ENCODE results near the gene ARHGAP4.

Gene ARHGAP4

DNA sequence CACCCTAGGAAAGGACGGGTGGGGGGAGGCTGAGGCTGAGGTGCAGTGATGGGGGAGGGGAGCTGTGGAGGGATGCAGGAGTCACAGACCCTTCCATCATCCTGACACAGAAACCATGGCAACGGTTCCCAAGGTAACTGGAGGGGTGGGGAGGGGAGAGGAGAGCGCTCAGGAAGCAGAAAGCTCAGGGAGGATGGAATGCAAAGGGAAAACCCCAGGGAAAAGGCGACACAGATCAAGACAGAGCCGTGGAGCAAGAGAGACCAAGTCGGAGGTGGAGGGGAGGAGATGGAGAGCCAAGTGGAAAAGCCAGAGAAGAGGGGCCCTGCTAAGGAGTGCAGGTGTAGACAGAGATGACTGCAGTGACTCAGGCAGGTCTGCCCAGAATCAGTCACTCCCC, 54.6 kb downstream of the ARHGAP4 start:
- H3K79me2 ChIP-seq (ENCODE audit: insufficient read depth, low read length), result no peaks in the 10 kb centered on the region

DNA sequence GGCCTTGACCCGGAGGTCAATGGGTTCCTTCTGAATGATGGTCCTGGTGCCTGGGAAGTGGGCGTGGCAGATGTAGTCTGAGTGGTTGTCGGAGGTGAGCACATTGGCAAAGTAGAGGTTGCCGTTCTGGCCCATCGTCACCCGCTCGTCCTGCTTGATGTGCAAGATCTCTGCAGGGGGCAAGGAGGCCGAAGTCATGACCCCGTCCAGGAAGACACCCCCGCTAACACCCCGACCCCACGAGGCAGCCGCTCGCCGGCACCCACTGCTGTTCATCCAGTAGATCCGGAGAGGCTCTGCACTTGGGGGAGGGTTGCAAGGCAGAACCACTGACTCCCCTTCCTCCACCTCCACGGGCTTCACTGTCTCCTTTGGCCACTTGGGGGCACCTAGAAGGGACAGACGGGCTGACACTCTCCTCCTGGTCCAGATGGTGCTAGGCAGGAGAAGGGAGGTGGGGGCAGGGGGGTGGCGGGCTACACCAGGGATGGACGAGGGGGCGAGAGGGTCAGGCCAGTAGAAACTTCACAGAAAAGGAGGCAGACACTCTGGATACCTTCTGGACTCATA, 55.2 kb downstream of the ARHGAP4 start:
- TF ChIP-seq, protein P1, sequence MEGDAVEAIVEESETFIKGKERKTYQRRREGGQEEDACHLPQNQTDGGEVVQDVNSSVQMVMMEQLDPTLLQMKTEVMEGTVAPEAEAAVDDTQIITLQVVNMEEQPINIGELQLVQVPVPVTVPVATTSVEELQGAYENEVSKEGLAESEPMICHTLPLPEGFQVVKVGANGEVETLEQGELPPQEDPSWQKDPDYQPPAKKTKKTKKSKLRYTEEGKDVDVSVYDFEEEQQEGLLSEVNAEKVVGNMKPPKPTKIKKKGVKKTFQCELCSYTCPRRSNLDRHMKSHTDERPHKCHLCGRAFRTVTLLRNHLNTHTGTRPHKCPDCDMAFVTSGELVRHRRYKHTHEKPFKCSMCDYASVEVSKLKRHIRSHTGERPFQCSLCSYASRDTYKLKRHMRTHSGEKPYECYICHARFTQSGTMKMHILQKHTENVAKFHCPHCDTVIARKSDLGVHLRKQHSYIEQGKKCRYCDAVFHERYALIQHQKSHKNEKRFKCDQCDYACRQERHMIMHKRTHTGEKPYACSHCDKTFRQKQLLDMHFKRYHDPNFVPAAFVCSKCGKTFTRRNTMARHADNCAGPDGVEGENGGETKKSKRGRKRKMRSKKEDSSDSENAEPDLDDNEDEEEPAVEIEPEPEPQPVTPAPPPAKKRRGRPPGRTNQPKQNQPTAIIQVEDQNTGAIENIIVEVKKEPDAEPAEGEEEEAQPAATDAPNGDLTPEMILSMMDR (IDR thresholded peaks at IDR 0.05; ENCODE audit: low read length), result no peak
- no peak for TF ChIP-seq EZH2 (IDR thresholded peaks at IDR 0.05; ENCODE audit: borderline replicate concordance, low read length)
- no peaks in the 10 kb centered on the region for H3K36me3 ChIP-seq (ENCODE audit: insufficient read depth, low read length)

More for the DNA sequence above, 54.6 kb downstream of the ARHGAP4 start:
- Histone ChIP-seq H3K27ac (ENCODE audit: low read depth, low read length, poor library complexity, severe bottlenecking) (no peak overlapping the region), H3K9me2 (ENCODE audit: low read depth, low read length) (no peaks in the 10 kb centered on the region), H3K9me3 (ENCODE audit: low read length) (no peaks in the 10 kb centered on the region), H3F3A (ENCODE audit: insufficient read depth, low read length) (no peaks in the 10 kb centered on the region), H3K4me2 (ENCODE audit: low read length) (no peak overlapping the region), H3K4me3 (ENCODE audit: low read depth, low read length, poor library complexity, severe bottlenecking) (no peak overlapping the region), H3K4me1 (ENCODE audit: insufficient read depth, low read length, severe bottlenecking) (no peaks in the 10 kb centered on the region), H3K27me3 (ENCODE audit: insufficient read depth, low read length) (no peaks in the 10 kb centered on the region), H3K36me3 (ENCODE audit: insufficient read depth, low read length) (no peaks in the 10 kb centered on the region), H3K9ac (ENCODE audit: low read length) (no peak overlapping the region), H2AFZ (ENCODE audit: low read length) (no peak overlapping the region), H4K20me1 (ENCODE audit: insufficient read depth, low read length) (no peaks in the 10 kb centered on the region)
- no peak for TF ChIP-seq EZH2 (IDR thresholded peaks at IDR 0.05; ENCODE audit: borderline replicate concordance, low read length)
- TF ChIP-seq, protein P1 (IDR thresholded peaks at IDR 0.05; ENCODE audit: low read length), result no peak

DNA sequence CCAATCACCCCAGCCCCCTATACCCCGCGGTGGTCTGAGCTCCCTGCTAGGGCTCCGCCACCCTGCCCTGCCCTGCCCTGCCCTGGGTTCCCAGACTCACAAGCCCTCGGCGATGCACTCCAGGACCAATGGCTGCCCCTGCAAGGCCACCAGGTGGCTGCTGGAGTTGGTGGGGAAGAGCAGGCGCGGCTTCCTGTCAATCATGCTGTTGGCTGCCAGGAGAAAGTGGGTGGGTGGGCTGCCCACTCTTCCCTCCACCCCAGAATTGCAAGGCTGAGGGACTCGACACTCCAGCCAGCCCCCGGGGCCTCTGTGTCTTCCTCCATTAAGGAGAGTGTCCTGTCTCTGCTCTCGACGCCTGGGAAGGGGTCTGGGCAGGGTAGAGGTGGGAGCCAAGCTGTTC, 55.8 kb downstream of the ARHGAP4 start:
- Histone ChIP-seq H3K9me2 (ENCODE audit: low read depth, low read length) (no peaks in the 10 kb centered on the region), H2AFZ (ENCODE audit: low read length) (no peak overlapping the region), H4K20me1 (ENCODE audit: insufficient read depth, low read length) (no peaks in the 10 kb centered on the region), H3K79me2 (ENCODE audit: insufficient read depth, low read length) (no peaks in the 10 kb centered on the region), H3K4me1 (ENCODE audit: insufficient read depth, low read length, severe bottlenecking) (no peaks in the 10 kb centered on the region), H3K4me3 (ENCODE audit: low read depth, low read length, poor library complexity, severe bottlenecking) (no peak overlapping the region), H3K27ac (ENCODE audit: low read depth, low read length, poor library complexity, severe bottlenecking) (no peak overlapping the region), H3K9me3 (ENCODE audit: low read length) (no peaks in the 10 kb centered on the region), H3F3A (ENCODE audit: insufficient read depth, low read length) (no peaks in the 10 kb centered on the region), H3K36me3 (ENCODE audit: insufficient read depth, low read length) (no peaks in the 10 kb centered on the region), H3K9ac (ENCODE audit: low read length) (no peak overlapping the region), H3K27me3 (ENCODE audit: insufficient read depth, low read length) (no peaks in the 10 kb centered on the region), H3K4me2 (ENCODE audit: low read length) (no peak overlapping the region)
- TF ChIP-seq EZH2 (IDR thresholded peaks at IDR 0.05; ENCODE audit: borderline replicate concordance, low read length), result no peak
- TF ChIP-seq, protein P1 (IDR thresholded peaks at IDR 0.05; ENCODE audit: low read length), result no peak

More for the DNA sequence above, 55.2 kb downstream of the ARHGAP4 start:
- no peaks in the 10 kb centered on the region for H3K4me1 ChIP-seq (ENCODE audit: insufficient read depth, low read length, severe bottlenecking)
- no peak overlapping the region for H3K4me2 ChIP-seq (ENCODE audit: low read length)
- no peak overlapping the region for H3K9ac ChIP-seq (ENCODE audit: low read length)
- no peak overlapping the region for H3K4me3 ChIP-seq (ENCODE audit: low read depth, low read length, poor library complexity, severe bottlenecking)
- no peak overlapping the region for H2AFZ ChIP-seq (ENCODE audit: low read length)
- H3K27me3 ChIP-seq (ENCODE audit: insufficient read depth, low read length), result no peaks in the 10 kb centered on the region
- H3F3A ChIP-seq (ENCODE audit: insufficient read depth, low read length), result no peaks in the 10 kb centered on the region
- no peaks in the 10 kb centered on the region for H3K79me2 ChIP-seq (ENCODE audit: insufficient read depth, low read length)
- no peak overlapping the region for H3K27ac ChIP-seq (ENCODE audit: low read depth, low read length, poor library complexity, severe bottlenecking)
- H4K20me1 ChIP-seq (ENCODE audit: insufficient read depth, low read length), result no peaks in the 10 kb centered on the region
- no peaks in the 10 kb centered on the region for H3K9me3 ChIP-seq (ENCODE audit: low read length)
- no peaks in the 10 kb centered on the region for H3K9me2 ChIP-seq (ENCODE audit: low read depth, low read length)
